Measurements from ENCODE around the gene UMODL1. TPM values are rescaled to one million over a fixed set of nuclear protein-coding genes. Genes with fewer than 3 reads are reported as not detected.
A peak's percentile ranks its signal among the peaks of the same experiment; 100 is the strongest.

Gene UMODL1
- total and polyA plus RNA-seq, 10 donors, result 0.02 to 0.85 (median 0.09) TPM; not detected in 3

GRCh38 chr21:42122398-42122797, 51.3 kb downstream of the UMODL1 start:
- H3K36me3 ChIP-seq, result no peaks in the 10 kb centered on the region
- H3K4me3 ChIP-seq, result no peak overlapping the region
- 86 to 96% (median 88%) methylated on average over 7 to 13 of the region's 13 CpGs for WGBS, 5 donors
- H3K27ac ChIP-seq, result no peak overlapping the region
- peaks cover 0 to 43% (median 21%) of the 10 kb centered on the region in 6 donors for H3K4me1 ChIP-seq
- intact Hi-C loops (cut with DNase I; ENCODE audit: low total_unique reads), result no loop called here
- no peak for DNase-seq
- no peak for TF ChIP-seq POLR2AphosphoS5 (IDR thresholded peaks at IDR 0.05)
- no peak for TF ChIP-seq POLR2A (IDR thresholded peaks at IDR 0.05)
- TF ChIP-seq CTCF (IDR thresholded peaks at IDR 0.05 in 8 of 11, conservative IDR thresholded peaks at IDR 0.05 in 3 of 11), result no peak
- no peaks in the 10 kb centered on the region for H3K9me3 ChIP-seq
- H3K27me3 ChIP-seq (replicated peaks in 1 of 7), result peaks cover 0 to 100% (median 33%) of the 10 kb centered on the region in 7 donors

- Histone ChIP-seq H3K4me1 (peaks cover 0 to 38% (median 17%) of the 10 kb centered on the region in 6 donors), H3K27ac (no peak overlapping the region), H3K27me3 (replicated peaks in 1 of 7) (peaks cover 0 to 100% (median 33%) of the 10 kb centered on the region in 7 donors), H3K36me3 (no peaks in the 10 kb centered on the region), H3K9me3 (no peaks in the 10 kb centered on the region), H3K4me3 (no peak overlapping the region)
- no peak for DNase-seq
- TF ChIP-seq CTCF (IDR thresholded peaks at IDR 0.05 in 8 of 11, conservative IDR thresholded peaks at IDR 0.05 in 3 of 11), result no peak
- no peak for TF ChIP-seq POLR2A (IDR thresholded peaks at IDR 0.05)
- no peak for TF ChIP-seq POLR2AphosphoS5 (IDR thresholded peaks at IDR 0.05)
- 48 to 83% (median 52%) methylated on average over 6 to 13 of the region's 13 CpGs; no CpG with 5 or more reads in 1 of the 5 donors for WGBS, 5 donors
- intact Hi-C loops (cut with DNase I; ENCODE audit: low total_unique reads), result no loop called here
Measured at GRCh38 chr21:42122808-42123207, 51.7 kb downstream of the UMODL1 start.

- no peaks in the 10 kb centered on the region for H3K9me3 ChIP-seq
- no peak for DNase-seq
- TF ChIP-seq POLR2A (IDR thresholded peaks at IDR 0.05) (no peak), CTCF (IDR thresholded peaks at IDR 0.05 in 8 of 11, conservative IDR thresholded peaks at IDR 0.05 in 3 of 11) (no peak), POLR2AphosphoS5 (IDR thresholded peaks at IDR 0.05) (no peak)
Measured at GRCh38 chr21:42123219-42123908, 52.2 kb downstream of the UMODL1 start.

GRCh38 chr21:42124081-42124480, 53.0 kb downstream of the UMODL1 start:
- no peak overlapping the region for H3K4me3 ChIP-seq
- no peaks in the 10 kb centered on the region for H3K9me3 ChIP-seq
- intact Hi-C loops (cut with DNase I; ENCODE audit: low total_unique reads), result no loop called here
- no peaks in the 10 kb centered on the region for H3K36me3 ChIP-seq
- H3K27ac ChIP-seq, result no peak overlapping the region
- H3K27me3 ChIP-seq (replicated peaks in 1 of 7), result peaks cover 0 to 95% (median 25%) of the 10 kb centered on the region in 7 donors
- 86 to 93% (median 89%) methylated on average over 12 to 13 of the region's 13 CpGs for WGBS, 5 donors
- TF ChIP-seq CTCF (IDR thresholded peaks at IDR 0.05 in 8 of 11, conservative IDR thresholded peaks at IDR 0.05 in 3 of 11), result no peak
- TF ChIP-seq POLR2A (IDR thresholded peaks at IDR 0.05), result no peak
- no peak for TF ChIP-seq POLR2AphosphoS5 (IDR thresholded peaks at IDR 0.05)
- H3K4me1 ChIP-seq, result peaks cover 0 to 26% (median 5%) of the 10 kb centered on the region in 6 donors
- DNase-seq, result peak; percentile 66

More at GRCh38 chr21:42123219-42123908, 52.2 kb downstream of the UMODL1 start:
- H3K27ac ChIP-seq, result no peak overlapping the region
- H3K4me3 ChIP-seq, result no peak overlapping the region
- WGBS, 5 donors, result 68 to 79% (median 70%) methylated on average over 13 to 14 of the region's 14 CpGs
- peaks cover 0 to 33% (median 13%) of the 10 kb centered on the region in 6 donors for H3K4me1 ChIP-seq
- peaks cover 0 to 96% (median 32%) of the 10 kb centered on the region in 7 donors for H3K27me3 ChIP-seq (replicated peaks in 1 of 7)
- intact Hi-C loops (cut with DNase I; ENCODE audit: low total_unique reads), result no loop called here
- no peaks in the 10 kb centered on the region for H3K36me3 ChIP-seq
